Sciatic nerve (tissue), 2 donors: Measurements from ENCODE around the gene COL18A1. TPM values are rescaled to one million over a fixed set of nuclear protein-coding genes. Genes with fewer than 3 reads are reported as not detected.
"Not testable (repeated sequence)": the region's sequence is repeated elsewhere in the genome, so short reads cannot be mapped to it uniquely, and the experiment has no call there.

ENCODE experiments used
- ATAC-seq: fragments of 200-7000 bp; cut with Tn5 transposase; one replicate; pipeline ENCODE4 v1.9.1; 2020; ENCODE audit warnings: mild to moderate bottlenecking, moderate library complexity
- DNase-seq: peaks from one replicate; pipeline ENCODE4 v3.0.0-alpha.2; 2020; ENCODE audit warnings: low spot score
- intact Hi-C: fragments of 100-400 bp; cut with DNase I; formaldehyde crosslinking; loops from one replicate; pipeline ENCODE4 v1.14.2; 2022
- total RNA-seq: library from RNA; stranded (reverse); fragmentation: NEBNext Ultra II Directional; extraction: Animal tissue kit (Norgen Biotek cat#: 25700); gene quantifications from one replicate; pipeline ENCODE4 v1.2.1, GENCODE V29; 2021
- donor health status: DM: no; HTN: no; CAD: no.
- donor health status: DM: no; HTN: no; CAD: no.

The COL18A1 gene
- 129 TPM for total RNA-seq

DNA sequence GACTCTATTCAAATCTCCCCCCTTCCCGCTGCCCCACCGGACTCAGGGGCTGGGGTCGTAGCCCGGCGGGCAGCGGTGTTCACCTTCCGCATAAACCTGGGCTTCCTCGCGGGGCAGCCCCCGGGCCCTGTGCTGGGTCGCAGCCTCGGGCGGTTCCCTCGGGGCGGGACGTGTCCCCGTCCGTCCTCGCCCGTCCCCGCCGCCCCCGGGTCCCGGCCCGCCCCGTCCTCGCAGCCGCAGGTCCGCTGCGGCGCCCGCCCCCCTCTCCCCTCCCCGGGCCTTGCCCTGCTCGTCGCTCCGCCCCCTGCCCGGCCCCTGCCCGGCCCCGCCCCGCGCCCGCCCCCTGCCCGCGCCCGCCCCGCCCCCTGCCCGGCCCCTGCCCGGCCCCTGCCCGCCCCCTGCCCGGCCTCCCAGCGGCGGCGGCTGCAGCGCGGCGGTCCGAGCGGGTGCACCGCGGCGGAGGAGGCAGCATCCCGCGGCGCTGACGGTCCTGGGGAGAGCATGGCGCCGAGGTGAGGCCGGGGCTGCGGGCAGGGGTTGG lies at the start of gene COL18A1:
Gene COL18A1 (plus strand): TSS at position 436 of the 541 bp plus-strand sequence. CDS start 66 bp downstream, at position 502.
- peak; percentile 37 for ATAC-seq
- DNase-seq = peak; percentile 81
- intact Hi-C loops = no loop called here

DNA sequence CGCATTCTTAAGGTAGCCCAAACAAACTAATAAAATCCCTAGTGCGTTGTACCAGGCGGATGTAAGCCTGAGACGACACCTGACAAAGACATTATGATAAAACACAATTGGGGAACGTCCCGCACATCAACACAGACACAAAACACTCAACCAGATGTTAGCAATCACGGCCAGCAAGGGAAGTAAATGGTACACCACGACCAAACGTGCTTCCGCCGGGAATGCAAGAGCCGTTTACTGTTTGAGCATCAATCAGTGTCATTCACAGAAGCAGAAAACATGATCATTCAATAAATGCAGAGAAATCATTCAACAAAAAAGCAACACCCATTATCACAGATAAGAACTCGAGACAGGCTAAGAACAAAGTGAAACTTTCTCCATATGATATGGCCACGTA lies 49.4 kb upstream of the COL18A1 start:
- ATAC-seq (no peak), DNase-seq (no peak)
- intact Hi-C loops = no loop called here

DNA sequence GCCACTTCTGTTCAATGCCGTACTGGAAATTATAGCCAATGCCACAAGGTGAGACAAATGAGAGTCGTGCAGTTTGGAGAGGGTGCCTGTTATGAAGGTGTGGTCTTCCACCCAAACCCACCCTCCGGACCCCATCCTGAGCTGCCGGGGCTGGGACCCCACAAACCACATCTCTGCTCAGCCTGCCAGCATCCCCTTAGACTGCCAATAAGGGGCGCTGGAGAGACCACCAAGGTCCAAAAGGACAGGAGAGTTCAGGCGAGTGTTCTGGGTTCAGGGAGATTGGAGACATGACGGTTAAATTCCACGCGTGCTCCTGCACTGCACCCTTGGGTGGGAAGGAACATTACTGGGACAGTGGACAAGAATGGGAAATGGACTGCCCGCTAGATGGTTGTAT lies 48.7 kb upstream of the COL18A1 start:
- ATAC-seq (no peak), DNase-seq (no peak)
- intact Hi-C loops = no loop called here

DNA sequence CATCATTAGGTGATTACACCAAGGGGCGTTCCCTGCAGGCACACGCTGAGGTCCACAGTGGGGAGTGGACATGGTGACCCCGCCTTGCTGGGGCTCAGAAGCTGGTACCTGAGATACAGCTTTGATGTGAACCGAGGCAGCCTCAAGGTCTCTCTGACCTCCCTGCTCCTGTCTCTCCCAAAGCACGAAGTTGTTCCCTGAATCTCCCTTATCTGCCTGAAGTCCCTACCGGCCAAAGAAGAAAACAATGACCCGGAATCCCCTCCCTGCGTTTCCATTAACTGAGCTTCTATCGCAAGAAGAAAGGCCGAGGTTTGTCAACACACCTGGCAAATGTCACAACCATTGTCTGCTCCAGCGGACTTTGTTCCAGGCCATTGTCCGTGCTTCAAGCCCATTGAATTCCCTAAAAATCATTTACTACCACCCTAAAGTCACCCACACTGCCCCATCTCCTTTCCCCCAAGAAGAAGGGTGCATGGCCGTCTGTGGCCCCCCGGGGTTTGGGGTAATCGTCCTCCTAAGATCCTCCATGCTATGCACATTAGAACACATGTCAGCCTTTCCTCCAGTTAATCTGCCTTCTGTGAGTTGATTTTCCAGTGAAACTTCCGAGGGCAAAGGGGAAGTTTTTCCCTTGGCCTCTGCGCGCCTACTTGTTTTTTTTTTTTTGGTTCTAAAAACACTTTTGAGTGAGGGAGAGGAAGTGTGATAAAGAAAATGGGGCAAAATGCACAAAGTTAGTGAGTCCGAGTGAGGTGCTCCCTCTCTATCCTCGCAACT lies 48.1 kb upstream of the COL18A1 start:
- intact Hi-C loops = no loop called here
- DNase-seq (no peak), ATAC-seq (peak; percentile 1)

DNA sequence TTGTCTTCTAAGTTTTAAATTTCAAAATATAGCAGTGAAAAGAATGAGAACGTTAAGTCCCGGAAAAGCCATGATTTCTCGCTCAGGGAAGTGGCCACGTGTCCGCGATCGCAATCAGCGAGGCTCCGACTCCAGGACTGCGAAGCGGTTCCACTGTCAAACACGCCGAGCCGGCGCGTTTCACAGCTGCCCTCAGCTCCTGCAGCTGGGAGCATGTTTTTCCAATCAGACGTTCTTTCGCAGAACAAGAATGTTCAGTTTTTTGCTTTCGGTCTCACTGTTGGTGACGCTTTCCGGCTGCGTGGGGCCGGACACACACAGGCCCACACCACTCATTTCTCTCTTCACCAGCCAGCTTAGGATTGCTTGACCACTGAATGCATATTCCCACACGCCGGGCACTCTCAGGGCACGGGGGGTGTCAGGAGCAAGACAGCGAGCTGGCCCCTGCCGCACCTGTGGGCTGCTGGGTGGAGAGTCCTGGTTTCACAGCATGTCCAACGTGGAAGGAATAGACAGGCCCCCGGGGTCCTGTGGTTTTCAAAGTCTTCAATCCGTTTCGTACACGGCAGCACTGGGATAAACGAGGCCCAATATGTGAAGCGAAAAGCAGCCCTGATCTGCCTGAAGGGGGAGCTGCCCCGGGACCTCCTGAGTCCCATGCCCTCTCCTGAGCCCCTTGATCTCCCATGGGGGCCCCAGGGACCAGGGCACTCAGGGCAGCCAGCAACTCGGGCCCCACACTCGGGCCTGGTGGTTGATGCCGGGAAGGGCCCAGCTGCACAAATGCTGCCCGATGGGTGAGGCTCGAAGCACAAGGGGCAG lies 47.3 kb upstream of the COL18A1 start:
- intact Hi-C loops = no loop called here
- ATAC-seq = peak; percentile 73
- DNase-seq = no peak

DNA sequence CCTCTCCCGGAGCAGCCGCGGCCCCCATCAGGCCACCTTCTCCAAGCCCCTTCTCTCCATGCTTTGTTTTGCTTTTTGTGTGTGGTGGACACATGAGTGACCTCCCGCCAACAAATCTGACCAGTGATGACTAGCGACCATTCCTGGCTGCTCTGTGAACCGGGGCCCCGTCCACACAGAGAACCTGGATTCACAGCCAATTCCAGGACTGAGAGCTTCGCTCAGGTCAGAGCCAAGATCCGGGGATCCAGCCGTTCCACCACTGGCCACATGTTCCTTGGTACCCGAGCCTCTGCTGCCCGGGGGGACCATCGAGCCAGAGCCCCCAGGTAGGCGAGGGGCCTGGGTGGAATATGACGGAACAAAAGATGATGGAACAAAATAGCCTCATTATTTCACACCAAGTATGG lies 46.7 kb upstream of the COL18A1 start:
- intact Hi-C loops = no loop called here
- ATAC-seq = peak; percentile 1
- no peak for DNase-seq

DNA sequence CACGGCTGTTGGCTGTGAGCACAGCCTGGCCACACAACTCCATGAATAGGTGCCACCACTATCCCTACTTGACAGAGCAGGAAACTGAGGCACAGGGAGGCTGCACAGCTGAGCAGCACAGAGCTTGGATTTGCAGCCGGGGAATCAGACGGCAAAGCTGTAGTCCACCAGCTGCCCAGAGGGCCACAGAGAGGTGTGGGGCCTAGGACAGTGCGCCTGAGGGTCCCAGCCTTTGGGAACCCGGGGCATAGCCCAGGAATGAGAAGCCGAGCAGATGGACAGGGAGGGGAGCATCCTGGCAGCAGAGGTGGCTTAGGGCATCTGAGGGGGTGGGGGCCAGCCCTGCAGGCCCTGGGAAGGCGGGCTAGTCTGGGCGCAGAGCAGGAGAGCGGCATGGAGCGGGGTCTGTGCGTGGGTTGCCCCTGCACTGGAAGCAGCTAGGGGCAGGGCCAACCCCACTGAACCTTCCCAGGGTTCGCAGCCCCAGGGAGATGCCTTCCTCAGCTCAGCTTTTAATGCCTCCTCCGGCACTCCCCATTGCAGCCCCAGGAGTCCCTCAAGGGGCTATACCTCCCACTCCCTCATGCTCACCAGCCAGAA lies 46.2 kb upstream of the COL18A1 start:
- ATAC-seq = no peak
- intact Hi-C loops = no loop called here
- DNase-seq = no peak

DNA sequence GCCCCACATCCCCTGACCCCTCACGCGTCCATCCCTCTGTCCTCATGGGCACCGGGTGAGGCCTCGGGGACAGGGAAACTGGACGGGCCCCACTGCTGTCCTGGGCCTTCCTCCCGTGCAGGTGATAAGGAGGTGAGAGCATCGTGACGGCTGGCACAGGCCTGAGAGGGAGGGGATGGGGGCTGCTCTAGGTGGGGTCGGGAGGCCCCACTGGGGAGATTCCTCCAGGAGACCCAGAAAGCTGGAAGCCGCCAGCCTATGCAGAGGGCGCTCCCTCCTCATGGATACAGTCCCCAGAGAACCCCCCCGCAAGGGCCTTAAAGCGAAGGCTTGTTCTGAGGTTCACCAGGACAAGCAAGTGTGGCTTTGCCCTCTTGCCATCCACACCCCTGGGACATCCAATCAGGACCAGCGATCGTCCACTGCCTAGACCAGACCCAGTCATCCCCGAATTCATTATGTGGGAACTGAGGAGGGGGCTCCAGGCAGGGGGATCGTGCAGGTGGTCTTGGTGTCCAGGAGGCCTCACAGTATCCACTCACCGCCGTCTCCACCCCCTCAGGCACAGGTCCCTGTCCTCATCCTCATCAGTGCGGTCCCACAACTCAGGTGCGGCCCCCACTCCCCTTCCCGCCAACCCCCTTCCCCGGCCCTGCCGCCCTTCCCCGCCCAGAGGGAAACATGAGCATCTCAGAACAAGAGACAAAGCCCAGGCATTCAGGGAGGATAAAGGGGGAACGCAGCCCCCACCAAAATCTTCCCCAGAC lies 45.3 kb upstream of the COL18A1 start:
- intact Hi-C loops = no loop called here
- ATAC-seq (no peak), DNase-seq (no peak)

DNA sequence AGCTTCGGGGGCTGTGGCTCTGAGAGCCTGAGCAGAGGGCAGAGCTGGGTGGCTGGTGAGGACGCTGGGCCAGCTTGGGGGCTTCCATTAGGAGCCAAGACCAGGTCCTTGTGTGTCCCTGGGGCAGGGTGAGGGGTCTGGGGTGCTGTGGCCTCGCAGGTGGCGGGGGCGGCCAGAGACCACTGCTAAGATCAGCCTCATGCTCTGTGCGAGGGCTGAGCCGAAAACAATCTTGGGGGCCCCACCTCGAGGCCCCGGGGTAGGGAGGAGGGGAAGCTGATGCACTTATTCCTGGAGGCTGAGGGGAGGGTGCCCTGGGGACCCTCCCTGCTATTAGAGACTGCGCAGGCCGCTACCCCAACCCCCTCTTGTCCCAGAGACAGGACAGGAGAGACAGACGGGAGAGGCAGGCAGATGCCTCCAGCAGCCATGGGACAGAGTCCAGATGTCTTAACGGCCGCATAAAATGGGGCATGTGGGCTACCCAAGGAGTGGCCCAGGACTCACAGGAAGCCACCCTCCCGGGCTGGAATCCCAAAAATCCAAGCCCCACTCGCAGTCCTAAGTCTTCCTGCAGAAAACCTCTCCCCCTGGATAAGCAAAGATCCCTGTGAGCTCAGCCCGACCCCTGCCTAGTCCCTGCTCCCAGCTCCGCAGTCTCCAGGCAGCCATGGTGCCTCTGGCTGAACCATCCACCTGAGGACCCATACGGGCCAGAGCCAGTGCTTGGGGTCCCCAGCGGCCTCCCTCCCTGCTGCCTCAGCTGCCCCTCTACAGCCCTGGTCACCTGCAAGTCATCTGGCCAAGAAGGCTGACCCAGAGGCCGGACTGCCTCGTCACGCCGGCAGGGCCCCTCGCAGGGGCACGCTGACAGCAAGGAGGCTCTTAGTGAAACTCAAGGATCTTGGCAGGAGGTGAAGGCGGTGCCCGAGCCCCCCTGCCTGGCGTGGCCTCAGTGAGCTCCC lies 43.6 kb upstream of the COL18A1 start:
- DNase-seq (no peak), ATAC-seq (no peak)
- intact Hi-C loops = no loop called here

DNA sequence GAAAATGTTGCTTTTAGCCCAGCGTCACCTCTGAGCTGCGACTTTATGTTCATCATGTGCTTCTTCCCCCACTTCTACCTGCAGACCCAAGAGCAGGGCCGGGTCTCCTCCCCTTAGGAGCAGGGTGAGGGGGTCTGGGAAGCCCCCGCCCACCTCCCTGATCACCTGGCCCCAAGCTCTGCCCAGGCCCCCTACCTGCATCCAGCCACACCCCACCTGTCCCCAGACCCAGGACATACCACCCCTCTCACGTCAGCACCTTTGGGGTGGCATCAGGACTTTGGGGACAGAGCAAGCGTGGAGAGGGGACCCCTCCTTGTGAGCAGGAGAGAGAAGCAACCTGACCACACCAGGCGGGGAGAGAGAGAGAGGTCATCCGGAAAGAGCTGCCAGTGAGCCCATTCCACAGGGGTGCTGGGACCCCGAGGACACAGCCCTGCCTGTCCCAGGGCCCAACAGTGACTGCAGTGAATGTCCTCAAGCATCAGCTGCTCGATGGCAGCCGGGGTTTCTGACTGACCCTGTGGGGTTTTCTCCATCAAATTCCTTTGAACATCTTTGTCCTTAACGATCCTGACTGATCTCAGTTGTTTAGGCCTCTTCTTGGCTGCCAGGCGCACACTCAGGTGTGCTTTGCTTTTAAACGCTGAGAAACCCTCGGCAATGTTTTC lies 42.8 kb upstream of the COL18A1 start:
- DNase-seq = no peak
- intact Hi-C loops = no loop called here
- no peak for ATAC-seq

DNA sequence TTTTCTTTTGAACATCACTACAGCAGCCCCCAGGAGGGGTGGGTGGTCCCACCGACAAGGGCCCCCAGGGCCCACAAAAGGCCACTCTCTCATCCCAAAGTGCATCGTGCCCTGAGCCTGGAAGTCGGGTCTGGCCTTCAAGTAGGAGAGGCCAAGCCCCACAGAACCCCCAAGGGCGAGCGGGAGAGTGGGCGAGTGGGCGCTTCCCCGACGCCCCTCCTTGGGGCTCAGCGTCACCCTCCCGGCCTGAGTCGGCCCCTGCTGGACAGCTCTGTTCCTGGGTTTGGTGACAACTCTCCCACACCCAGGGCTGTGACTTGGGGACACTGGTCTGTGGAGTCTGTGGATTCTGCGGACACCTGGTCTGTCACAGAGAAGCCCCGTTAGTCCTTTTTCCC lies 42.2 kb upstream of the COL18A1 start:
- DNase-seq = no peak
- intact Hi-C loops = no loop called here

DNA sequence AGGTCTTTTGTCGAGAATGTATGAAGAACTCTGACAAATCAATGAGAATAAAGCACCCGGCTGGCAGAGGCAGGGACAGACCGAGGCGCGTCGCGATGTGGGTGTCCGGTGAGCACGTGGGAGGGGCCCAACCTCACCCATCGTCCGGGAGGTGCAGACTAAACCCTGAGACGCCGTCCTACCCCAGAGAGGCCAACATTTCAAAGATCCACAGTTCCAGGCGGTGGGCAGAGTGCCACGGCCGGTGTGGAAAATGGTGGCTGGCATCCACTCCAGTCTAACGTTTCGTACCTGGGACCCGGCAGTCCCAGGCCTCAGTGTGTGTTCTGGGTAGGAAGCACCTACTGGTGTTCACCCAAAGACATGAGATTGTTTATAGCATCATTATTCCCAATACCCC lies 41.7 kb upstream of the COL18A1 start:
- ATAC-seq, DNase-seq, intact Hi-C loops: not testable (repeated sequence)

More for the DNA sequence above, 42.2 kb upstream of the COL18A1 start:
- ATAC-seq = no peak

DNA sequence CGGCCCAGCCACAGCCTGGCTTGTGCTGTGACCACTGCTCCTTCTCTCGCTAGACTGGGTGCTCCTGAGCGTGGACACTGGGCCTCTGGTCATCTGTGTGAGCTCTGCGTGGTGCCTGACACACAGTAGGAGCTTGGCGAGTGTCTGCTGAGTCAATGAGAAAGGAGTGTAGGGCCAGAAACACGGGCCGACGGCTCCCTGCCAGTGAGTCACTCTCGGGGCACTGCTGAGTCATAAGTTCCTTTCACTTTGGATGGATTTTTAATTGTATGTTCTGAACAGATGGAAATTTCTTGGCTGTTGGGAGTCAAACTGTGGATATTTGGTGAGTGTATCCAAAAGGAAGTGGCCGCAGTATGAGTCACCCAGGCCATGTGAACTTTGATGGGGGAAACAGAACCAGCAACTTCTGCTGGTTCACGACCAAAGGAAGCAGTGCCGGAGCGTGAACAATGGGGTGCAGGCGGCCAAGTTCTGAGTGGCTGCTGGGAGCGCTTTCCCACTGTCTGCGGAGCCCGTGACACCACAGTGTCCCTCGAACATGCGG lies 41.0 kb upstream of the COL18A1 start:
- intact Hi-C loops = no loop called here
- ATAC-seq (peak; percentile 92), DNase-seq (peak; percentile 91)

DNA sequence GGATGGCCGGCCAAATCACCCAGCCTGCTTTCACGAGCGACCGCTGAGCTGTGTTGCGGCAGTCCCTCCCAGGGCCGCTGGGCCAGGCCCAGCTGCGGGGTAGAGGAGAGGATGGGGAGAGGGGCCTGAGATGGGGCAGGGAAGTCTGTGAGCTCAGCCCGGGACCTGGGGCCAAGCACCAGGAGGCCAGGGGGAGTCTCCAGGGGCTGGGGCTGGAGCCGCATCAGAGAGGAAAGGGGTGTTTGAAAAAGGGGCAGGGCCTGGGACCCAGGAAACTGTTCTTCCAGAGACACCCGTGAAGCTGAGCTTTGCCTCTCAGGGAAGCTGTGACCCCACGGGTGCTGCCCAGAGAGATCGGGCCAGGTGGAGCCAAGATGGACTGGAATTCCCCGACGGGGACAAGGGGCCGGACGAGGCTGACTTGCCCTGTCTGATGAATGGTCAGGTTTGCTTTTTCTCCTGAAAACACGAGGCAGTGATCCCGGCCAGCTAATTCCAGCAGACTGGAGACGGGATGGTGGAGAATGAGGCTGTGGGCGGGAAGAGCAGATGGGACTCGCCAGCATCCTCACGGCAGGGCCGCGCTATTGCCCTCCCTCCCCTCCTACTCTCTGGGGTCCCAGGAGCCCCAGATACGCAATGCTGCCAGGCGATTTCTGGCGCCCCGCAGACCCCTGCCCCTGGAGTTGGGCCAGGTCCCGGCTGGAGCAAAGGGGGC lies 40.3 kb upstream of the COL18A1 start:
- DNase-seq (peak; percentile 81), ATAC-seq (peak; percentile 55)
- intact Hi-C loops = no loop called here

DNA sequence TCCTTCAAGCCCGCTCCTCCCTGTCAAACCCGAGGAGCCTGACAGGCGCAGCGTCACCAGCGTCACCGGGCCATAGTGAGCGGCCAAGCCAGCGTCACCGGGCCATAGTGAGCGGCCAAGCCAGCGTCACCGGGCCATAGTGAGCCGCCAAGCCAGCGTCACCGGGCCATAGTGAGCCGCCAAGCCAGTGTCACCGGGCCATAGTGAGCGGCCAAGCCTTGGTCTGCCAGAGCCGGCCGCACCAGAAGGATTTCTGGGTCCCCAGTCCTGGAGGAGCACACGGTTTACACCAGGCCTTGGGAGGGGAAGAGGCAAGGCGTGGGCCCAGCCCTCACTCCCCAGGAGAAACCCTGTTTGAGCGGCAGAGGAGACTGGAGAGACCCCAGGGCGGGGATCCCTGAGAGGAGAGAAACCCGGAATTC lies 39.8 kb upstream of the COL18A1 start:
- ATAC-seq (no peak), DNase-seq (no peak)
- intact Hi-C loops = no loop called here

DNA sequence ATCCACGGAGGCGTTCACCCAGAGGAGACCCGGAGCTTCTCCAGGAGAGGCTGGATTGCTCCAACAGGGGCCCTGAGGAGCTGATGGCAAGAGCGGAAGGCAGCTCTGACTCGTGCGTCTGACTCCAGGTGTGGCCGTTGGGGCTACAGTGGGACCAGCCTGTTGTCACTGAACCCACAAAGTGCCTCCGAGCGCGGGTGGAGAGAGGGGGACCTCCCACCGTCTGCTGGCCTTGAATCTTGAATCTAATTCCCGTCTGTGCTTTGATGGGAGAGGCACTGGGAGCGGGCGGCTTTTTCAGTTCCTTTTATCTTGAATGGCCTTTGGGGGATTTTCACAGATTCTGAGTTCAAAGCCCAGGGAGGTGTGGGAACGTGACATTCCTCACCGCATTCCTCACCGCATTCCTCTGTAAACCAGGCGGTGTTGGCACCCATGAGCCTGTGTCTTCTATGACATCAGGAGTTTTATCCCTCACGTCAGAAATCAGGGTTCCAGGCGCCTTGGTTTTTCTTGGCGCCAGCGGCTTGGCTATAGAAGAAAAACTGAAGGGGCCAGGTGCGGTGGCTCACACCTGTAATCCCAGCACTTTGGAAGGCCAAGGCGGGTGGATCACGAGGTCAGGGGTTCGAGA lies 39.2 kb upstream of the COL18A1 start:
- ATAC-seq (no peak), DNase-seq (no peak)
- intact Hi-C loops = no loop called here
